Trophoblast cell (in vitro differentiated cells and primary cell): Measurements from ENCODE around the gene SP140L.
"Not testable (repeated sequence)": the region's sequence is repeated elsewhere in the genome, so short reads cannot be mapped to it uniquely, and the experiment has no call there.

Experiments used
- DNase-seq, 2 donors: peaks; one replicate each; pipeline ENCODE4 v3.0.0-alpha.2; 2016
- H2AFZ ChIP-seq: 2 replicates; pipeline ENCODE4 v1.6.1; 2013; ENCODE audit warnings: low read length, moderate library complexity, mild to moderate bottlenecking; ENCODE audit not compliant: insufficient read depth, poor library complexity
- H2AK5ac ChIP-seq: 2 replicates; pipeline ENCODE4 v1.6.1; 2013; ENCODE audit warnings: mild to moderate bottlenecking, low read length
- H2BK120ac ChIP-seq: 2 replicates; pipeline ENCODE4 v1.6.1; 2013; ENCODE audit warnings: low read length, mild to moderate bottlenecking, moderate library complexity; ENCODE audit not compliant: insufficient read depth, poor library complexity
- H2BK12ac ChIP-seq: 2 replicates; pipeline ENCODE4 v1.6.1; 2013; ENCODE audit warnings: mild to moderate bottlenecking, low read length, moderate library complexity
- H2BK5ac ChIP-seq: 2 replicates; pipeline ENCODE4 v1.6.1; 2013; ENCODE audit warnings: low read length, low read depth, moderate library complexity, mild to moderate bottlenecking; ENCODE audit not compliant: poor library complexity
- H3K14ac ChIP-seq: 2 replicates; pipeline ENCODE4 v1.6.1; 2013; ENCODE audit warnings: mild to moderate bottlenecking, low read length
- H3K18ac ChIP-seq: 2 replicates; pipeline ENCODE4 v1.6.1; 2013; ENCODE audit warnings: mild to moderate bottlenecking, low read length
- H3K23ac ChIP-seq: 2 replicates; pipeline ENCODE4 v1.6.1; 2013; ENCODE audit warnings: low read length
- H3K27ac ChIP-seq: 2 replicates; pipeline ENCODE4 v1.5.1; 2013; ENCODE audit warnings: low read depth, mild to moderate bottlenecking, inconsistent platforms, low read length, moderate library complexity
- H3K27me3 ChIP-seq: 2 replicates; pipeline ENCODE4 v1.6.1; 2013; ENCODE audit warnings: inconsistent platforms, mild to moderate bottlenecking, low read length, moderate library complexity; ENCODE audit not compliant: insufficient read depth
- H3K36me3 ChIP-seq, 2 experiments: 1 replicate in 1 of 2; 2 replicates in 1 of 2; pipeline ENCODE4 v1.6.1; 2013; ENCODE audit warnings: low read length in 2 of 2, mild to moderate bottlenecking in 2 of 2, moderate library complexity in 1 of 2; ENCODE audit not compliant: insufficient read depth in 2 of 2, control insufficient read depth in 1 of 2
- H3K4ac ChIP-seq: 2 replicates; pipeline ENCODE4 v1.6.1; 2013; ENCODE audit warnings: low read depth, mild to moderate bottlenecking, low read length, moderate library complexity
- H3K4me1 ChIP-seq, 2 experiments: 1 replicate in 1 of 2; 2 replicates in 1 of 2; pipeline ENCODE4 v1.6.1; 2013; ENCODE audit warnings: low read length in 2 of 2, mild to moderate bottlenecking in 2 of 2, moderate library complexity in 1 of 2; ENCODE audit not compliant: insufficient read depth in 2 of 2, control insufficient read depth in 1 of 2
- H3K4me2 ChIP-seq: 2 replicates; pipeline ENCODE4 v1.6.1; 2013; ENCODE audit warnings: inconsistent platforms, mild to moderate bottlenecking, low read length, moderate library complexity
- H3K4me3 ChIP-seq: 2 replicates; pipeline ENCODE4 v1.5.1; 2013; ENCODE audit warnings: mild to moderate bottlenecking, low read depth, low read length, inconsistent platforms
- H3K79me1 ChIP-seq: one replicate; pipeline ENCODE4 v1.6.1; 2013; ENCODE audit warnings: low read length
- H3K79me2 ChIP-seq: 2 replicates; pipeline ENCODE4 v1.6.1; 2013; ENCODE audit warnings: low read length, mild to moderate bottlenecking; ENCODE audit not compliant: control insufficient read depth, insufficient read depth, poor library complexity
- H3K9ac ChIP-seq: 2 replicates; pipeline ENCODE4 v1.6.1; 2013; ENCODE audit warnings: mild to moderate bottlenecking, low read length
- H3K9me3 ChIP-seq: 2 replicates; pipeline ENCODE4 v1.6.1; 2013; ENCODE audit warnings: low read depth, mild to moderate bottlenecking, control low read depth, inconsistent platforms, low read length; ENCODE audit not compliant: insufficient read depth
- H4K12ac ChIP-seq: 2 replicates; pipeline ENCODE4 v1.6.1; 2013; ENCODE audit warnings: low read depth, mild to moderate bottlenecking, low read length, moderate library complexity
- H4K8ac ChIP-seq: 2 replicates; pipeline ENCODE4 v1.6.1; 2013; ENCODE audit warnings: low read depth, mild to moderate bottlenecking, low read length, moderate library complexity
- H4K91ac ChIP-seq: one replicate; pipeline ENCODE4 v1.6.1; 2013; ENCODE audit warnings: low read depth, mild to moderate bottlenecking, low read length, moderate library complexity
- WGBS: extraction: QIAGEN DNeasy Blood & Tissue Kit; methylation state at CpG from one replicate; pipeline ENCODE4 v1.1.7; 2013; ENCODE audit warnings: missing lambda C conversion rate; ENCODE audit not compliant: insufficient read length, insufficient coverage; ENCODE audit errors: extremely low coverage; 5-methylcytosine and 5-hydroxymethylcytosine counted together

Gene SP140L

GRCh38 chr2:230405824-230406223 is 78.8 kb downstream of the SP140L start:
- Histone ChIP-seq H3K9ac (no peak overlapping the region), H4K8ac (no peak overlapping the region), H3K14ac (no peak overlapping the region), H3K27me3 (no peaks in the 10 kb centered on the region), H3K4me2 (no peak overlapping the region), H4K12ac (no peak overlapping the region), H2BK5ac (no peak overlapping the region), H3K4ac (no peak overlapping the region), H2BK12ac (no peak overlapping the region), H3K79me1 (no peaks in the 10 kb centered on the region), H3K4me1 (no peaks in the 10 kb centered on the region), H2AFZ (no peak overlapping the region), H3K27ac (no peak overlapping the region), H3K23ac (no peak overlapping the region), H2BK120ac (no peak overlapping the region), H2AK5ac (no peak overlapping the region), H3K9me3 (peaks cover 1% of the 10 kb centered on the region), H3K79me2 (no peaks in the 10 kb centered on the region), H4K91ac (no peak overlapping the region), H3K18ac (no peak overlapping the region), H3K36me3 (no peaks in the 10 kb centered on the region), H3K4me3 (no peak overlapping the region)
- DNase-seq = no peak
- WGBS = no CpG with 5 or more reads among the region's 3 CpGs

- H3K9ac ChIP-seq = no peak overlapping the region
- no peak overlapping the region for H3K18ac ChIP-seq
- DNase-seq = no peak
- no peaks in the 10 kb centered on the region for H3K79me1 ChIP-seq
- no peak overlapping the region for H3K14ac ChIP-seq
- H3K23ac ChIP-seq = no peak overlapping the region
- H3K36me3 ChIP-seq = no peaks in the 10 kb centered on the region
- no peak overlapping the region for H2AK5ac ChIP-seq
- H3K4me1 ChIP-seq = peaks cover 0 to 4% of the 10 kb centered on the region in 2 experiments
- no peak overlapping the region for H3K27ac ChIP-seq
- no peak overlapping the region for H3K4me3 ChIP-seq
- no peaks in the 10 kb centered on the region for H3K27me3 ChIP-seq
- no peak overlapping the region for H3K4ac ChIP-seq
- WGBS = no CpG with 5 or more reads among the region's 3 CpGs
- H3K4me2 ChIP-seq = no peak overlapping the region
- no peak overlapping the region for H4K12ac ChIP-seq
- H2BK12ac ChIP-seq = no peak overlapping the region
- peaks cover 6% of the 10 kb centered on the region for H3K9me3 ChIP-seq
- no peak overlapping the region for H2BK120ac ChIP-seq
- no peak overlapping the region for H2AFZ ChIP-seq
- no peak overlapping the region for H4K91ac ChIP-seq
- no peak overlapping the region for H4K8ac ChIP-seq
- no peak overlapping the region for H2BK5ac ChIP-seq
- H3K79me2 ChIP-seq = no peaks in the 10 kb centered on the region
These were observed 81.3 kb downstream of the SP140L start for GRCh38 chr2:230408244-230408842.

- H3K4me3 ChIP-seq, H3K4me2 ChIP-seq, H4K8ac ChIP-seq, H3K14ac ChIP-seq, H2BK120ac ChIP-seq, H3K18ac ChIP-seq, H3K9ac ChIP-seq, H2AFZ ChIP-seq, H4K91ac ChIP-seq, H4K12ac ChIP-seq, H2BK5ac ChIP-seq, H3K4ac ChIP-seq, H3K23ac ChIP-seq, H3K27me3 ChIP-seq, H3K4me1 ChIP-seq, H2BK12ac ChIP-seq, H2AK5ac ChIP-seq, H3K27ac ChIP-seq, H3K79me1 ChIP-seq, H3K36me3 ChIP-seq, H3K79me2 ChIP-seq, H3K9me3 ChIP-seq: not testable (repeated sequence)
- no CpG with 5 or more reads among the region's 2 CpGs for WGBS
- peak in 1 of 2 donors; percentile 12 for DNase-seq
These were observed 82.3 kb downstream of the SP140L start for GRCh38 chr2:230409316-230409715.

- no peak overlapping the region for H3K14ac ChIP-seq
- H3K18ac ChIP-seq = no peak overlapping the region
- no peak overlapping the region for H3K23ac ChIP-seq
- H3K4me2 ChIP-seq = no peak overlapping the region
- no peak overlapping the region for H3K27ac ChIP-seq
- no peak for DNase-seq
- H2BK12ac ChIP-seq = no peak overlapping the region
- H3K27me3 ChIP-seq = no peaks in the 10 kb centered on the region
- no peak overlapping the region for H2BK5ac ChIP-seq
- H3K4ac ChIP-seq = no peak overlapping the region
- peaks cover 3 to 7% of the 10 kb centered on the region in 2 experiments for H3K4me1 ChIP-seq
- H4K91ac ChIP-seq = no peak overlapping the region
- H3K79me1 ChIP-seq = no peaks in the 10 kb centered on the region
- H3K9me3 ChIP-seq = peaks cover 6% of the 10 kb centered on the region
- no peak overlapping the region for H3K4me3 ChIP-seq
- H2BK120ac ChIP-seq = no peak overlapping the region
- H2AFZ ChIP-seq = no peak overlapping the region
- no peaks in the 10 kb centered on the region for H3K36me3 ChIP-seq
- no peak overlapping the region for H2AK5ac ChIP-seq
- WGBS = no CpG with 5 or more reads among the region's 1 CpG
- H3K9ac ChIP-seq = no peak overlapping the region
- no peaks in the 10 kb centered on the region for H3K79me2 ChIP-seq
- H4K8ac ChIP-seq = no peak overlapping the region
- no peak overlapping the region for H4K12ac ChIP-seq
These were observed 83.3 kb downstream of the SP140L start for GRCh38 chr2:230410263-230410662.
